ENCODE data around the gene BTG2. TPM values are rescaled to one million over a fixed set of nuclear protein-coding genes. Genes with fewer than 3 reads are reported as not detected.

Gene BTG2
- total RNA-seq, 4 donors from 2014 or later: 98.6 to 205 (median 131) TPM

- TF ChIP-seq CTCF (IDR thresholded peaks at IDR 0.05): no peak
- TF ChIP-seq POLR2A (IDR thresholded peaks at IDR 0.05): no peak
- no peak overlapping the region for H3K4me3 ChIP-seq (ENCODE audit: low read depth, poor library complexity, severe bottlenecking)
- 69 to 71% methylated on average over 9 of the region's 9 CpGs for WGBS, 2 donors
- intact Hi-C loops (cut with DNase I; ENCODE audit: low total_unique reads): no loop called here
- no peak for DNase-seq (ENCODE audit: low spot score in 2 of 2)
Measured at GRCh38 chr1:203343956-203344754, 38.8 kb downstream of the BTG2 start.

- intact Hi-C loops (cut with DNase I; ENCODE audit: low total_unique reads): no loop called here
- 64 to 68% methylated on average over 7 of the region's 7 CpGs for WGBS, 2 donors
Measured at GRCh38 chr1:203346060-203346768, 40.9 kb downstream of the BTG2 start.

GRCh38 chr1:203346769-203347102 lies 41.4 kb downstream of the BTG2 start:
- no peak overlapping the region for H3K4me3 ChIP-seq (ENCODE audit: low read depth, poor library complexity, severe bottlenecking)

More at GRCh38 chr1:203346060-203346768, 40.9 kb downstream of the BTG2 start:
- DNase-seq (ENCODE audit: low spot score in 2 of 2): no peak
- TF ChIP-seq POLR2A (IDR thresholded peaks at IDR 0.05) (no peak), CTCF (IDR thresholded peaks at IDR 0.05) (no peak)
- H3K4me3 ChIP-seq (ENCODE audit: low read depth, poor library complexity, severe bottlenecking): no peak overlapping the region

GRCh38 chr1:203349166-203349565 lies 43.8 kb downstream of the BTG2 start:
- no peak for TF ChIP-seq CTCF (IDR thresholded peaks at IDR 0.05)
- TF ChIP-seq POLR2A (IDR thresholded peaks at IDR 0.05): no peak
- 97 to 100% methylated on average over 1 of the region's 1 CpG for WGBS, 2 donors
- intact Hi-C loops (cut with DNase I; ENCODE audit: low total_unique reads): no loop called here
- H3K4me3 ChIP-seq (ENCODE audit: low read depth, poor library complexity, severe bottlenecking): no peak overlapping the region
- no peak for DNase-seq (ENCODE audit: low spot score in 2 of 2)

More at GRCh38 chr1:203346769-203347102, 41.4 kb downstream of the BTG2 start:
- intact Hi-C loops (cut with DNase I; ENCODE audit: low total_unique reads): no loop called here
- no peak for DNase-seq (ENCODE audit: low spot score in 2 of 2)
- TF ChIP-seq POLR2A (IDR thresholded peaks at IDR 0.05): no peak
- TF ChIP-seq CTCF (IDR thresholded peaks at IDR 0.05): no peak
- 91 to 92% methylated on average over 3 of the region's 3 CpGs for WGBS, 2 donors

- H3K4me3 ChIP-seq (ENCODE audit: low read depth, poor library complexity, severe bottlenecking): no peak overlapping the region
- 72 to 90% methylated on average over 4 of the region's 4 CpGs for WGBS, 2 donors
- TF ChIP-seq CTCF (IDR thresholded peaks at IDR 0.05): no peak
- TF ChIP-seq POLR2A (IDR thresholded peaks at IDR 0.05): no peak
- DNase-seq (ENCODE audit: low spot score in 2 of 2): no peak
- intact Hi-C loops (cut with DNase I; ENCODE audit: low total_unique reads): no loop called here
Measured at GRCh38 chr1:203349773-203350524, 44.6 kb downstream of the BTG2 start.
